DOHH2 (cell line): ENCODE measurements around the gene OR10H2.

ENCODE experiments used
- H3F3A ChIP-seq: fragments of 200-600 bp; sonication (generic), shearing (Covaris generic); 2 replicates; pipeline ENCODE4 v1.6.0; 2016; ENCODE audit warnings: antibody characterized with exemption, mild to moderate bottlenecking; ENCODE audit not compliant: control insufficient read depth, insufficient read depth
- H3K27ac ChIP-seq: fragments of 200-600 bp; sonication (generic); 2 replicates; pipeline ENCODE4 v1.5.1; 2014; ENCODE audit warnings: low read depth, mild to moderate bottlenecking, low read length, moderate library complexity
- H3K27me3 ChIP-seq: fragments of 200-600 bp; sonication (generic); 2 replicates; pipeline ENCODE4 v1.6.1; 2014; ENCODE audit warnings: mild to moderate bottlenecking, low read length, mixed read lengths; ENCODE audit not compliant: control insufficient read depth
- H3K36me3 ChIP-seq: fragments of 200-600 bp; sonication (generic); 2 replicates; pipeline ENCODE4 v1.6.1; 2014; ENCODE audit warnings: mild to moderate bottlenecking, low read length, moderate library complexity, mixed read lengths; ENCODE audit not compliant: control insufficient read depth
- H3K4me1 ChIP-seq: fragments of 200-600 bp; sonication (generic); 2 replicates; pipeline ENCODE4 v1.6.1; 2014; ENCODE audit warnings: mild to moderate bottlenecking, low read length, mixed read lengths; ENCODE audit not compliant: control insufficient read depth
- H3K4me2 ChIP-seq: fragments of 200-600 bp; sonication (generic); 2 replicates; pipeline ENCODE4 v1.6.0; 2014; ENCODE audit warnings: mild to moderate bottlenecking, low read length, moderate library complexity
- H3K4me3 ChIP-seq: fragments of 200-600 bp; sonication (generic); 2 replicates; pipeline ENCODE4 v1.5.1; 2014; ENCODE audit warnings: mild to moderate bottlenecking, low read length, mixed read lengths
- H3K79me2 ChIP-seq: fragments of 200-600 bp; sonication (generic); 2 replicates; pipeline ENCODE4 v1.6.1; 2014; ENCODE audit warnings: mild to moderate bottlenecking, low read length, mixed read lengths; ENCODE audit not compliant: control insufficient read depth
- H3K9me2 ChIP-seq: fragments of 200-600 bp; sonication (generic); replicated peaks from 2 replicates; pipeline ENCODE4 v1.6.1; 2014; ENCODE audit warnings: mild to moderate bottlenecking, low read length, mixed read lengths; ENCODE audit not compliant: control insufficient read depth
- H3K9me3 ChIP-seq: fragments of 200-600 bp; sonication (generic); 2 replicates; pipeline ENCODE4 v1.6.1; 2014; ENCODE audit warnings: antibody characterized with exemption, low read length, mixed read lengths; ENCODE audit not compliant: control insufficient read depth, insufficient read depth
- H4K20me1 ChIP-seq: fragments of 200-600 bp; sonication (generic); 2 replicates; pipeline ENCODE4 v1.6.0; 2014; ENCODE audit warnings: low read depth, mild to moderate bottlenecking, antibody characterized with exemption, low read length, moderate library complexity; ENCODE audit not compliant: control insufficient read depth, insufficient read depth
- CTCF ChIP-seq: fragments of 200-600 bp; sonication (generic); IDR thresholded peaks from one replicate; pipeline ENCODE4 v1.5.1; 2014; ENCODE audit warnings: antibody characterized with exemption, mild to moderate bottlenecking, low read depth, low read length; ENCODE audit not compliant: poor library complexity, severe bottlenecking
- EZH2phosphoT487 ChIP-seq: fragments of 200-600 bp; sonication (generic); IDR thresholded peaks from 2 replicates; pipeline ENCODE4 v1.6.1; 2017; ENCODE audit warnings: borderline replicate concordance, mild to moderate bottlenecking, antibody characterized with exemption, low read length, moderate library complexity, mixed read lengths

OR10H2 gene

GRCh38 chr19:15730538-15730937, 2.7 kb downstream of the OR10H2 start:
- H3K27me3 ChIP-seq, result no peaks in the 10 kb centered on the region
- no peak overlapping the region for H3K4me3 ChIP-seq
- TF ChIP-seq CTCF, result no peak
- TF ChIP-seq EZH2phosphoT487, result no peak
- H3K9me2 ChIP-seq, result no peaks in the 10 kb centered on the region
- H3F3A ChIP-seq, result no peaks in the 10 kb centered on the region
- H3K4me2 ChIP-seq, result no peak overlapping the region
- no peak overlapping the region for H3K27ac ChIP-seq
- no peaks in the 10 kb centered on the region for H3K9me3 ChIP-seq
- no peaks in the 10 kb centered on the region for H3K79me2 ChIP-seq
- H4K20me1 ChIP-seq, result no peaks in the 10 kb centered on the region
- H3K4me1 ChIP-seq, result no peaks in the 10 kb centered on the region
- H3K36me3 ChIP-seq, result no peaks in the 10 kb centered on the region

DNA sequence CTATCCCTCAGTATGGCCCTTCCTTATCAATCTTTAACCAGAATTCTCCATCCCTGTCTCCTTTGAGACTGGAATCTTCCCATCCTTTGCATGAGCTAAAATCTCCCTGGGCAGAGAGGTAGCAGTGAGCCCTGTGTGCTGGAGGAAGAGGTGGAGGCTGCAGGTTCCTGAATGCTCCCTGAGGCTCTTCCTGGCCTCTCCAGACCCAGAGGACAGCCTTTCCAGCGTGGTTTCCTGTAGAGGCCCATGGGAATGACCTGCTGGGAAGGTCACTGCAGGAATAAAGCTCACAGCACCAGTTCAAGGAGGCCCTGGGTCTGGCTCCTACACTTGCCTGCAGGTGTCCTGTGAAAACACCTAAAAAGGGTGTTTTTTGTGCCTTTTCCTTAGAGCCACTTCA, 4.6 kb downstream of the OR10H2 start:
- H3K9me3 ChIP-seq, result no peaks in the 10 kb centered on the region
- H3K4me2 ChIP-seq, result no peak overlapping the region

GRCh38 chr19:15733895-15734294, 6.1 kb downstream of the OR10H2 start:
- H4K20me1 ChIP-seq, result no peaks in the 10 kb centered on the region
- TF ChIP-seq EZH2phosphoT487 (no peak), CTCF (no peak)
- H3K4me1 ChIP-seq, result no peaks in the 10 kb centered on the region
- no peak overlapping the region for H3K4me2 ChIP-seq
- H3K79me2 ChIP-seq, result no peaks in the 10 kb centered on the region
- H3K4me3 ChIP-seq, result no peak overlapping the region
- no peaks in the 10 kb centered on the region for H3F3A ChIP-seq
- no peaks in the 10 kb centered on the region; the same call in 1 of the 2 replicates for H3K27me3 ChIP-seq
- no peaks in the 10 kb centered on the region for H3K9me3 ChIP-seq
- no peaks in the 10 kb centered on the region for H3K36me3 ChIP-seq
- H3K27ac ChIP-seq, result no peak overlapping the region
- H3K9me2 ChIP-seq, result no peaks in the 10 kb centered on the region

More for the DNA sequence above, 4.6 kb downstream of the OR10H2 start:
- H3F3A ChIP-seq, result no peaks in the 10 kb centered on the region
- no peaks in the 10 kb centered on the region for H4K20me1 ChIP-seq
- H3K9me2 ChIP-seq, result no peaks in the 10 kb centered on the region
- no peaks in the 10 kb centered on the region for H3K4me1 ChIP-seq
- H3K27ac ChIP-seq, result no peak overlapping the region
- H3K36me3 ChIP-seq, result no peaks in the 10 kb centered on the region
- no peaks in the 10 kb centered on the region for H3K79me2 ChIP-seq
- no peak for TF ChIP-seq CTCF
- no peak for TF ChIP-seq EZH2phosphoT487
- H3K27me3 ChIP-seq, result no peaks in the 10 kb centered on the region
- H3K4me3 ChIP-seq, result no peak overlapping the region

GRCh38 chr19:15737722-15738121, 9.9 kb downstream of the OR10H2 start, which contains the start of gene OR10H3:
Gene OR10H3, plus strand, starts transcription at chr19:15737985. Its CDS starts 3,408 bp downstream, at chr19:15741393.
- Histone ChIP-seq H3K27me3 (no peaks in the 10 kb centered on the region; the same call in 1 of the 2 replicates), H4K20me1 (no peaks in the 10 kb centered on the region), H3F3A (no peaks in the 10 kb centered on the region), H3K9me2 (no peaks in the 10 kb centered on the region), H3K4me3 (no peak within 1 kb of the TSS), H3K27ac (no peak within 1 kb of the TSS), H3K79me2 (no peaks in the 10 kb centered on the region), H3K4me1 (no peaks in the 10 kb centered on the region), H3K9me3 (peaks cover 11% of the 10 kb centered on the region; the same call in 1 of the 2 replicates), H3K4me2 (no peak within 1 kb of the TSS), H3K36me3 (no peaks in the 10 kb centered on the region)
- no peak for TF ChIP-seq EZH2phosphoT487
- no peak for TF ChIP-seq CTCF
